ENCODE measurements around the gene ZW10.
"Not testable (repeated sequence)": the region's sequence is repeated elsewhere in the genome, so short reads cannot be mapped to it uniquely, and the experiment has no call there.

GRCh38 chr11:113789016-113789415 is 15.5 kb upstream of the ZW10 start:
- not testable (repeated sequence) for TF ChIP-seq NFE2L1 (CRISPR knock-in tag; IDR thresholded peaks at IDR 0.05); EMX1 (CRISPR knock-in tag; IDR thresholded peaks at IDR 0.05); TEAD1 (CRISPR knock-in tag; IDR thresholded peaks at IDR 0.05); CTCF (IDR thresholded peaks at IDR 0.05); ZBTB43 (CRISPR knock-in tag; IDR thresholded peaks at IDR 0.05); USF2 (CRISPR knock-in tag; IDR thresholded peaks at IDR 0.05); MYBL2 (CRISPR knock-in tag; IDR thresholded peaks at IDR 0.05)
- TF ChIP-seq, protein P1, sequence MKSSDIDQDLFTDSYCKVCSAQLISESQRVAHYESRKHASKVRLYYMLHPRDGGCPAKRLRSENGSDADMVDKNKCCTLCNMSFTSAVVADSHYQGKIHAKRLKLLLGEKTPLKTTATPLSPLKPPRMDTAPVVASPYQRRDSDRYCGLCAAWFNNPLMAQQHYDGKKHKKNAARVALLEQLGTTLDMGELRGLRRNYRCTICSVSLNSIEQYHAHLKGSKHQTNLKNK (CRISPR knock-in tag; IDR thresholded peaks at IDR 0.05): not testable (repeated sequence)
- TF ChIP-seq, protein P2, sequence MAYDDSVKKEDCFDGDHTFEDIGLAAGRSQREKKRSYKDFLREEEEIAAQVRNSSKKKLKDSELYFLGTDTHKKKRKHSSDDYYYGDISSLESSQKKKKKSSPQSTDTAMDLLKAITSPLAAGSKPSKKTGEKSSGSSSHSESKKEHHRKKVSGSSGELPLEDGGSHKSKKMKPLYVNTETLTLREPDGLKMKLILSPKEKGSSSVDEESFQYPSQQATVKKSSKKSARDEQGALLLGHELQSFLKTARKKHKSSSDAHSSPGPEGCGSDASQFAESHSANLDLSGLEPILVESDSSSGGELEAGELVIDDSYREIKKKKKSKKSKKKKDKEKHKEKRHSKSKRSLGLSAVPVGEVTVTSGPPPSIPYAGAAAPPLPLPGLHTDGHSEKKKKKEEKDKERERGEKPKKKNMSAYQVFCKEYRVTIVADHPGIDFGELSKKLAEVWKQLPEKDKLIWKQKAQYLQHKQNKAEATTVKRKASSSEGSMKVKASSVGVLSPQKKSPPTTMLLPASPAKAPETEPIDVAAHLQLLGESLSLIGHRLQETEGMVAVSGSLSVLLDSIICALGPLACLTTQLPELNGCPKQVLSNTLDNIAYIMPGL (CRISPR knock-in tag; IDR thresholded peaks at IDR 0.05): not testable (repeated sequence)

Data from WTC11 (cell line).